ENCODE measurements around the gene TUT1.

DNA sequence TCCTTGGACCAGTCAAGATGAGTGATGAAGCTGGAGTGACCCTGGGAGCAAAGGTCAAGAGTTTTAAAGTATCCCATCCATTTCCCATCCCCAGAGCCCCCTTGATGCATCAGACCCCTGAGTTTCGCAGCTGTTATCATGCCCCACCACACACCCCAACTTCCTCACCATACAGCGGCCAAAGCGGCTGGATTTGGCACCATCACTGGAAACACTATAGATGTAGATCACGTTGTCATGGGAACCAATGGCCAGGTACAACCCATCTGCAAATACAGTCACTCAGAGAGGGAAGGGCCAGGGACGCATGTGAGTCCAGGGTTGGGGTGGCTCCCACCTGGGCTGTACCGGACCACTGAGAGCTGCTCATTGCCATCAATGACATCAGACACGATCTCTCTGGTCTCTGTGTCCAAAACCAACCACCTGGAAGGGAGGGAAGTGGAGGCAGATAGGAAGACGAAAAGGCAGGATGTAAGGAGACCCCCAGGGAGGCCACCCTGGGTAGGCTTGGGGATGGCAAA is 12.5 kb upstream of the TUT1 start:
- TF ChIP-seq, protein P1, sequence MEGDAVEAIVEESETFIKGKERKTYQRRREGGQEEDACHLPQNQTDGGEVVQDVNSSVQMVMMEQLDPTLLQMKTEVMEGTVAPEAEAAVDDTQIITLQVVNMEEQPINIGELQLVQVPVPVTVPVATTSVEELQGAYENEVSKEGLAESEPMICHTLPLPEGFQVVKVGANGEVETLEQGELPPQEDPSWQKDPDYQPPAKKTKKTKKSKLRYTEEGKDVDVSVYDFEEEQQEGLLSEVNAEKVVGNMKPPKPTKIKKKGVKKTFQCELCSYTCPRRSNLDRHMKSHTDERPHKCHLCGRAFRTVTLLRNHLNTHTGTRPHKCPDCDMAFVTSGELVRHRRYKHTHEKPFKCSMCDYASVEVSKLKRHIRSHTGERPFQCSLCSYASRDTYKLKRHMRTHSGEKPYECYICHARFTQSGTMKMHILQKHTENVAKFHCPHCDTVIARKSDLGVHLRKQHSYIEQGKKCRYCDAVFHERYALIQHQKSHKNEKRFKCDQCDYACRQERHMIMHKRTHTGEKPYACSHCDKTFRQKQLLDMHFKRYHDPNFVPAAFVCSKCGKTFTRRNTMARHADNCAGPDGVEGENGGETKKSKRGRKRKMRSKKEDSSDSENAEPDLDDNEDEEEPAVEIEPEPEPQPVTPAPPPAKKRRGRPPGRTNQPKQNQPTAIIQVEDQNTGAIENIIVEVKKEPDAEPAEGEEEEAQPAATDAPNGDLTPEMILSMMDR (conservative IDR thresholded peaks at IDR 0.05; ENCODE audit: low read depth in 2 of 2), result no peak
- TF ChIP-seq CREB1 (CRISPR knock-in tag; IDR thresholded peaks at IDR 0.05; ENCODE audit: low read depth), result no peak
- TF ChIP-seq POLR2AphosphoS5 (IDR thresholded peaks at IDR 0.05; ENCODE audit: low read depth), result no peak
- no peak for TF ChIP-seq STAT1 (IDR thresholded peaks at IDR 0.05; ENCODE audit: unreplicated experiment)
- TF ChIP-seq EZH2phosphoT487 (IDR thresholded peaks at IDR 0.05; ENCODE audit: unreplicated experiment), result no peak

Measured in GM23338 (cell line).